SKM-1 (cell line): ENCODE measurements around the gene AGBL3.
"Not testable (repeated sequence)": the region's sequence is repeated elsewhere in the genome, so short reads cannot be mapped to it uniquely, and the experiment has no call there.

Experiments used
- DNase-seq: peaks from one replicate; lab custom pipeline; 2025; ENCODE audit not compliant: unreplicated experiment; lab: John Stamatoyannopoulos, UW

AGBL3 gene

DNA sequence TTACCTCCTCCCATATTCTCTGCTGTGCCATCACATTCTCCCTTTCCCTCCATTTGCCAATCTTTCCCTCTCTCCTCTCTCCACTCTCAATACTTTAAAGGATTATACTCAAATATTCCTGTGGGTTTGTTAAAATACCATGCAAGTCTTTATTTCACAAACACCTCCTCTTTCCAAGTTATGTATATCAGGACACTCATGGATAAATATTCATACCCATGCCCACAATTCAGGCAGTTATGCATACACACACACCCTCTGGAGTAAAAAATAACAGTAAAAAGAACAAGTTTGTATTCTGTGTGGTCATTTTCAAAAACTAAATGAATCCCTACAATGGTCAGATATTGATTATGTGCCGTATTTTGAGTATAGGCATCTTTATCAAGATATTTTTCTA lies 88.2 kb downstream of the AGBL3 start:
- no peak for DNase-seq

DNA sequence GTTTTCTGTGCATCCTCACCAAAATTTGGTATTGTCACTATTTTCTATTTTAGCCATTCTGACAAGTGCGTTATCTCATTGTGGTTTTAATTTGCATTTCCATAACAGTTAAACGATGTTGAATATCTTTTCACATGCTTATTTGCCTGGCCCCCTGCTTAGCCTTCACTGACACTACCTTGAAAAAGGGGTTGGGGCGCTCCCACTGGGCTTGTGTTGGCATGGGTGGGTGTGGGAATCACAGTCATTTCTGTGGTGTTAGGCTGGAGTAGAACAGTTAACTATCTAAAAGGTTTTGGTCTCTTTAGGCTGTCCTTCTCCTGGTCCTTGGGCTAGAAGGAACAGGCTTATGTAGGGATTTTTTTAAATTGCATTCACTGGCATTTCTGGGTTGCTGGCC lies 89.4 kb downstream of the AGBL3 start:
- DNase-seq = no peak

DNA sequence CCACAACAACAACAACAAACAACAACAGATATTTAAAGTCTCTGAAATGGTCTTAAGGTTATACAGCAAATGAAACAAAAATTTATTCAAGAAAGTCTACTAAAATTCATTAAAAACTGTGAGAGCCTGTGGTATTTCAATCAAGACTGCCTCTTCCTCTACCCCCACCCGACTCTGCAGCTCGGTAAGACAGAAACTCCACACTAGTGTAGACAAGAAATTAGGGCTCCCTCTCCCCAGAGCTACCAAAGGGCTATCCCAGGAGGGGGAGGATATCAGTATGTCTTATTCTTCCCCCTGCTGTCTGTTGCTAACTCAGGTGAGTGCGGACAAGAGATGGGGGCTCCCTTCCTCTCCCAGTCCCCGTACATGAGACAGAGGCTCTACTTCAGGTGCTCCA lies 90.6 kb downstream of the AGBL3 start:
- no peak for DNase-seq

DNA sequence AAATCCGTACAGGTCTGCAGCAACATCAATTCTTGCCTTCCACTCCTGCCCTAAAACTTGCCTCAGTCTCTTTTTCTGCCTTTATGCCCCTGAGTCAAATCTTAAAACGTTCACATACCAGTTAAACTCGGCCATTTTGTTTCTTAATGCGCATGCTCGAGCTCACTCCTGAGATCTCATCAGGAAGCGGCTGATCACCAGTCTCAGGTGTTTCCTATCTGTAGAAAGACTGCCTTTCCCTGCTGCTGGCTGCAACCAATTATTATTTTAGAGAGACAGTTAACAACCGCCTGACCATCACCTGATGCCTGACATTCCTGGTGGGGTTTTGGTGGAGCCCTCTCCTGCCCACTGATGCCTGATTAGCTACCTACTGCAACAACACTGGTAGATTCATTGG lies 91.3 kb downstream of the AGBL3 start:
- no peak for DNase-seq

DNA sequence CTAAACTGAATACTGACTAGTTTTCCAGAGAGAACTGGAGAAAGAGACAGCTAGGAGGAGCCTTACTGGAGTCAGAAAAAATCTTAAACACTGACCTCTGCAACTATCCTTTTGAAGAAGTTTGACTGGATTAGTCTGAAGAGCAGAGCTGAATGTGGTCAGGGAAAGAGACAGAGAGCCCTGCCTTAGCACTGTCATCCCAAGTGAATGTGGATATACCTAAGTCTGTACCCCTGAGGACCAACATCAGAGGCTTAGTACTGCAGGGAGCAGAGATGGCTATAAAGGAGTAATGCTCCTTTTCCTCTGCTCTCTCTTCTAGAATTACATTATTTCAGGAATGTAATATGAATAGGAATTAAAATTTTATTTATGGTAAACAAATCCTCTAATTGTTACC lies 91.7 kb downstream of the AGBL3 start:
- no peak for DNase-seq

DNA sequence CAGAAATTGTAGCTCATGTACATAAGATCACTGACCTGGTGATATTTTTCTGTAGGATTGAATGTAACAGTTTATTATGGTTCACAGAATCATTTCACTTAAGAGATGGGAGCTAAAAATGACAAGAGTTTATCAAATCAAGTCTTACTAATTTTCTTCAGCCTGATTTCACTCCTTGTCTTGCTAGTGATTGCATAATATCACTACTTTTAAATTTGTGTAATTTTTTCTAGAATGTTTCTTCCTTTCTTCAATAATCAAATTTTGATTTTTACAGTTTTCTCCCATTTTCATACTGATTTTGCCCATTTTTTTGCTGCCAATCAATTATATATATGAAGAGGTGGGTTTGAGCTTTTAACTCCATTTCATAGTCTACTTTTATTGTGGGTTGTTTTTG lies 92.8 kb downstream of the AGBL3 start:
- DNase-seq = no peak

DNA sequence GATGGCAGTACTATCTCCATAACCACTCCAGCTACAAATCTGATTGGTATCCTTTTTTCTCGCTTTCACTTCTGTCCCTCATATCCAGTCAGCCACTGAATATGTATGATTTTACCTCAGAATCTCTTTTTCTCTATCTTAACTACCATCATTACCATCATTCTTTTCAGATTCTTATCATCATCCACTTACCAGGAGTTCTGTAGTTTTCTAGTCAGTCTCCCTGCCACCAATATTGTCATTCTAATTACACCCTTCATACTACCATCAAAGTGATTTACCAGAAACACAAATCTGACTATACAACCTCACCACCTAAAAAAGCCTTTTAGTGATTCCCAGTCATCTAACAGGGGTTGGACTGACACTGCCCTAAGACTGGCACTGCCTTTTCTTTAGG lies 96.7 kb downstream of the AGBL3 start:
- DNase-seq = no peak

DNA sequence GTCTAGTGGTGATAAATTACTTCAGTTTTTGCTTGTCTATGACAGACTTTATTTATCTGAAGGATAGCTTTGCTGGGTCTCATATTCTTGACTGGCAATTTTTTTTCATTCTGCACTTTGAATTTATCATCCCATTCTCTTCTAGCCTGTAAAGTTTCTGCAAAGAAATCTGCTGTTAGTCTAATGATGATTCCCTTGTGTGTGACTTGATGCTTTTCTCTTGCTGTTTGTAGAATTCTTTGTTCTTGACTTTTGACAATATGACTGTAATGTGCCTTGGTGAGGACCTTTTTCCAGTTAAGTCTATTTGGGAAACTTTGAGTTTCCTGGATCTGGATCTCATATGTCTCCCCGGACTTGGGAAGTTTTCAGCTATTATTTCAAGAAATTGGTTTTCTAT lies 102.3 kb downstream of the AGBL3 start:
- DNase-seq = no peak

DNA sequence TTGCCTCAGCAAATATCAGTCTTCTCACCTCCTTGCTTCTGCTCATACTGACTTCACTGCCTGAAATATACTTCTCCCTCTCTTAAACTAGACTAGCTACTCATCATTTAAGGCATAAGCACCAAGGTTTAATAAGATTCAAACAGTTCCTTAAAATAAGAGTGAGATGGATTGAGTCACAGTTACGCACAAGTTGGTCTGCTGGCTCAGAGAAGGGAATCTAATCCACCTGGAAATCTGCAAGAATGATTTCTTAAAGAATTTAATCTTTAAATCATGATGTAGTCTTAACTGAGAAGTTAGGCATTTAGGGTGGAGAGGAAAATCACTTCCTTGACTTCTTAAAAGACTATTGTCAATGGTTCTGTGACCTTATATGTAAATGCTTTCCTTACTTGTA lies 105.4 kb downstream of the AGBL3 start:
- no peak for DNase-seq

DNA sequence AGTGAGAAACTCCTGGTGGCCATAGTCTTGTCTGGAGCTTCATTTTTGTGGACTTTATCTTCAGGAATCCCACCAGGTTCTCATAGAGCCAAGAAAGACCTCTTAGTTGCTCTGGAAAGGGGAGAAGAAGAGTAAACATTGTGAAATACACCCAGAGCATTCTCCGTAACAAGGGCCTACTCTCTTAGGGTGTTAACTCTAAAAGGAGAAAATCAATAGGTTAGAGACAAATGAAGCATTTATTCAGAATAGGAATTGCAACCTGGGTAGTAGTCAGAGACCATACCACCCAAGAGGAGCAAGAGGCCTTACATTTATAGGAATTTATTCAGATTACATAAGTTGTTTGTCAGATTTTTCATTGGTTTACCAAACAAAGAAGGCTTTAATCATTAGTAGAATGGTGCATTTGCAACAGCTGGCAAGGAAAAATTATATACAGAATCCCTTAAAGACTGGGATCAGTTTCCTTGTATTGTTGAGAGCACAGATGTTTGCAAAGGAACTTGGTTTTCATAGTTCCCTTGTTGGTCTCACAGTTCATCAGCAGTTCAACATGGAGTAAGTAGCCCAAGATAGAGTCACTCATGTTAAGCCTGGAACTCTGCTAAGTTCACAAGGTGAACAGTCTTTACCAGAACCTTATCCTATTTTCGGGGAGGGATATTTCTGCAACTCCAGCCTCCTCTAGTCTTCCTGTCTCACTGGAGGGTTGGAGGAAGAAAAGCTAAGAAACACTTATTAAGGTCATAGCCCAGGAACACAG lies 108.3 kb downstream of the AGBL3 start:
- DNase-seq = no peak

DNA sequence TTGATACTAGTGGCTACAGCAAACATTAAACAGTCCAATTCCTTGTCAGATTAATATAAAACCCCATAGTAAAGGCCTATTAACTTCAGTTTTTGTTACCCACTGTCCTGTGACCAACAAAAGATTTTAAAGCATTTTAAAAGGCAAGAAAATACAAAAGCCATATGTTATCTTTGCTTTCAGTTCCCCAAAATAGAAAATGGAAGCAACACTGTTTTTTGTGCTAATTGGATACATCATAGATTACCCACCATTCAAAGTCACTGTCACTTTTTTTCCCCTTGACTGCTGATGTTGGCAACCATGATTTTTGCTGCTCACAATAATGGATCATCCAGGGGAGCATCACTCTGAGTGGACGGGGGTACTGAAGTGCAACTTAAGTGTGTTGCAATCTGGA lies 109.1 kb downstream of the AGBL3 start:
- no peak for DNase-seq

DNA sequence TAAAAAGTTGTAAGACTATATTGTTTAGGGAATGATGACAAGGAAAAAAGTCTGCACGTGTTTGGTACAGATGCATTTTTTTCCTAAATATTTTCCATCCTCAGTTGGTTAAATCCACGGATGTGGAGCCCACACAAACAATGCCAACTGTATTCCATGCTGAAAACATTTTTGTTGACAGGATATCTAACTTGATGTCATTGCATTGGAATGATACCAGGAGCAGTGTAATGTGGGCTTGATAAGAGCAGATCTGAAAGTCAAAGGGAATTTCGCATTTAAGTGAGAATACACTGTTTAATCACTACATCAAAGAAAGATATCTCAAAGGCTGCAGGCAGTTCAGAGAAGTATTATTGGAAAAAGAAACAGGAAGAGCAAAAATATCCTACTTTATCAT lies 112.1 kb downstream of the AGBL3 start:
- DNase-seq = no peak

DNA sequence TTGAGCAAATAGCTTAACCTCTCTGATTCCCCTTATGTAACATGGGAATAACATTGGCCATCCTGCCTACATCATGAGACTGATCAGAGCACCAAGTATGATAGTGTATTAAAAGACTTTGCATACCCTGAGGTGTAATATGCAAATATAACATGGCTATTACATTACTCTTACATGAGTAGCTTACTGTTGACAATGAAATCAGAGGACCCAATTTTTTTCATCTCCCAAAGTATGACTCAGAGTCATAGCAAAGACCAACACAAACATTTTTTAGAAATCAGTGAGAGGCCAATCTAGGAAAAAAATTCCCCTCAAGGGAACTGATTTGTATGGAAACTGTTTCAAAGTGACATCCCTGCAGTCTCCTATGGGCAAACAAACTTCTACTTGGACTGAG lies 114.5 kb downstream of the AGBL3 start:
- DNase-seq = no peak

DNA sequence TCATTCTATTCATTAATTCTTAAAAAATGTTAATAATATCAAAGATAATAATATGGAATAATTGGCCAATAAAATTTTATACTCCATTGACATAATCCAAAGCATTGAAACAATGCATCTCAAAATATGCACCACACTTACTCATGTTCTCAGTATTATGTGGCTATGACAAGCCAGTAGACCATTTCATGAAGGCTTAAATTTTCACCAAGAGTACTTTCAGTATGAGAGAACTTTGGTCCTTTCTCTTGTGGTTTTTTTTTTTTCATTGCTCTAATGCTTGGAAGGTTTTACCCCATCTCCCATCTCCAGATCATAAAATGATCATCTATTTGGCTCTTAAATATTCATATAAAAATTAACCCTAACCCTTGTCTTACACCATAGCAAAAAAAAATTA lies 116.1 kb downstream of the AGBL3 start:
- no peak for DNase-seq

DNA sequence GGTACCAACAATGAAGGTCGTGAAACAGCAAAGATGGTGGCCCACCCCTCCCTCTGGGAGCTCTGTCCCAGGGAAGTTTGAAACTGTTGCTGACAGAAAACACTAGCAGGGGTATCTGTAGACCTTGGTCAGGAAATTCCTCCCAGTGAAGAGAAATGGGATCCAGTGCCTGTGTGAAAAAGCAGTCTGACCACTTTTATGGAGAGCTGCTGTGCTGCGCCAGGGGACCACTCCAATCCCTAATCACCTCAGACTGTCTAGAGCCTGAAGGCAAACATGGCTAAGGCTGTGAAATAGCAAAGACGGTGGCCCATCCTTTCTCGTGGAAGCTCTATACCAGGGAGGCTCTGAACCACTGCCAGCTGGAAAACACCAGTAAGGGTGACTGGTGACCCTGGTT lies 123.3 kb downstream of the AGBL3 start:
- no peak for DNase-seq

DNA sequence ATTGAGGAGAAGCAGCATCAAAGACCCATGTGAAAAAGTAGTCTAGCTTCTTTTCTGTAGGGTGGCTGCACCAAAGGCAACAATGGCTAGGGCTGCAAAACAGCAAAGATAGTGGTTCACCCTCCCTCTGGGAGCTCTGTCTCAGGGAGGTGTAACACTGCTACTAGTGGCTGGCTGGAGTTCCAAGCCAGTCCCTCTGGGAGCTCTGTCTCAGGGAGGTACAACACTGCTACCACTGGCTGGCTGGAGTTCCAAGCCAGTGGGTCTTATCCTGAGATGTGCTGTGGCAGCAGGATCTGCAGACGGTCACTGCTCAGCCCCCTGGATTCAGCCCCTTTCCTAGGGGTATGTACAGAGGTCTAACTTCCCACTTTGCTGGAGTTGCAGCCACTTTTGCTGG lies 123.7 kb downstream of the AGBL3 start:
- DNase-seq = no peak

DNA sequence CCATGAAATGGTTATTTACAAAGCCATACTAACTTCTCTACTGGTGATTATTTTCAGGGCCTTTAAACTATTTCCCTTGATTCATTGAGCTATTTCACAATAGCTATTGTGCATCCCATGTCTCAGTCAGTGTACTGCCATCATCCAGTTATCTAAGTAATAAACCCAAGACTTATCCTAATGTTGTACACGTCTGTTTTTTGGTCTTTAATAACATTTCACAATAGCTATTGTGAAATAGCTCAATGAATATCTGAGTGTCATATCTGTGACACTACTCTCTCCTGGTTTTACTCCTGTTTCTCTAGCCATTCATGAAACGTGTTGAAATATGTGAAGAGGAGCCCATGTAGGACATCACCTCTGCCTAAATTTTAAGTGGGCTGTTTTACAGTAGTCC lies 125.1 kb downstream of the AGBL3 start:
- DNase-seq = no peak

DNA sequence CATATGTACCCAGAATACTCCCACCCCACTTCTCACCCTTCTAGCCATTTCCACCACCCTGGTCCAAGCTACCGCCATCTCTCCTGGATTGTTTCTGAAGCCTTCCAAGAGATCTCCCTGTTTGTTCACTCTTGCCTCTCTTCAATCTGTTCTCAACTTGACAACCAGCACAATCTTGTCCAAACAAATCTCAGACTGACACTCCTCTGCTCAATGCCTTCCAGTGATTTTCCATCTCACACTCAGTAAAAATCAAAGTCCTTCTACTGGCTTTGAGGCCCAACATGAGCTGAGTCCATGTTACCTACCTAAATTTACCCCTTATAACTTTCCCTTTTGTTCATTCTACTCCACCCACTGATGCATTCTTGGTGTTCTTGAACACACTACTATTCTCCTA lies 128.3 kb downstream of the AGBL3 start:
- DNase-seq = no peak

DNA sequence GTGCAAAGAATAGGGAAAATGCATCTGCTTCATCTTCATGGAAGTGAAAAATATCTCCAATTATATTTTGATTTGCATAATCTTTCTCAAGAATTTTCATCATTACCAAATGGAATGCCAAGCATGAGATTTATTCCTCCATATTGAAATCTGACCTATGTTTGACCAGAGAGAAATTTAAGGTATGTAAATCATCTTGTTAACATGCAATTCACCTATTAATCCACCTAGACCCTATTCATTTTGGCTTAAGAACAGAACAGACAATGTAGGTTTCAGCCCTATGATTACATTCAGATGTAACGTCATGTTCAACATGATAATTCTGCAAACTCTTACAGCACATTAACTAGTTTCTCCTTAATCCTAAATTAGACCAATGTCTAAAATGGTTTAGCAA lies 130.8 kb downstream of the AGBL3 start:
- no peak for DNase-seq

DNA sequence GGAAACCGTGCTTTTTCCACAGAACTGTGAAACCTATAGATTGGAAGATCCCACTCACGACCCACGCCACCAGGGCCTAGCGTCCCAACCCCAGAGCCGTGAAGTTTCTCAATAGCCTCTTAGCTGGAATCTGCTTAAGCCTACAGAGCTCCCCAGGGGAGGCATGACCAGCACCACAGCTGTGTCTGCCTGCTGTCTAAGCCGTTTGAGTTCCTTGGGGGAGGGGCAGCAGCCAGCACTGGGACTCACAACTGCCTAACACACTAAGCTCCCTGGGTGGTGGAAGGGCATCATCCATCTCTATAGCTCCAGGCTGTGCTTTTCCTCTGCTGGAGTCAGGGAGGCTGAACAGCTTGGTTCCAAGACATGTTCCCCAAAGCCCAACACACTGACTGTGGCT lies 135.6 kb downstream of the AGBL3 start:
- no peak for DNase-seq

DNA sequence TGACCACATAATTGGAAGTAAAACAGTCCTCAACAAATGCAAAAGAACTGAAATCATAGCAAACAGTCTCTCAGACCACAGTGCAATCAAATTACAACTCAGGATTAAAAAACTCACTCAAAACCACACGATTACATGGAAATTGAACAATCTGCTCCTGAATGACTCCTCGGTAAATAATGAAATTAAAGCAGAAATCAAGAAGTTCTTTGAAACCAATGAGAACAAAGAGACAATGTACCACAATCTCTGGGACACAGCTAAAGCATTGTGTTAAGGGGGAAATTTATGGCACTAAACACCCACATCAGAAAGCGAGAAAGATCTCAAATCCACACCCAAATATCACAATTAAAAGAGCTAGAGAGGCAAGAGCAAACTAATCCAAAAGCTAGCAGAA lies 138.3 kb downstream of the AGBL3 start:
- not testable (repeated sequence) for DNase-seq

DNA sequence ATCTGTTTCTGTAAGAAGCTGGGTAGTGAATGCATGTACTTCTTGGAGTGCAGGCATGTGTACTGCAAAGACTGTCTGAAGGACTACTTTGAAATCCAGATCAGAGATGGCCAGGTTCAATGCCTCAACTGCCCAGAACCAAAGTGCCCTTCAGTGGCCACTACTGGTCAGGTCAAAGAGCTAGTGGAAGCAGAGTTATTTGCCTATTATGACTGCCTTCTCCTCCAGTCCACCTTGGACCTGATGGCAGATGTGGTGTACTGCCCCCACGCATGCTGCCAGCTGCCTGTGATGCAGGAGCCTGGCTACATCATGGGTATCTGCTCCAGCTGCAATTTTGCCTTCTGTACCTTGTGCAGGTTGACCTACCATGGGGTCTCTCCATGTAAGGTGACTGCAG lies 142.6 kb downstream of the AGBL3 start:
- DNase-seq = no peak

DNA sequence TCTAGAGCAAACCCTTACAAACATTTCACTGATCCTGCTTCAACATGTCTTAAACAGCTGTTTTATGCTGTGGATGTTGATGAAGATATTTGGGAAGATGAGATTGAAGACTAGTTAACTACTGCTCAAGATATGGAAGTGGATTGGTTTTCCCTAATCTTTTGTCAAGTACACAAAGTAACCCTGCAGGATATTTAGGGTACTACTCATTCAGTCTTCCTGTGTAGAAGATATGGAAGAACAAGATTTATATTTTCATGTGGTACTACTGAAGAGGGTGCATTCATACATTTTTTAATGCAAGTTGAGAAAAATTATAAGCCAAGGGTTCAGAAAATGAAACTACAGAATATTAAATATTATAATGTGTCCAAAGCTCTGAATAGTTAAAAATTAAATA lies 143.3 kb downstream of the AGBL3 start:
- DNase-seq = no peak
